Skeletal muscle satellite cell (primary cell): ENCODE results near the gene CCZ1B.
"Not testable (repeated sequence)": the region's sequence is repeated elsewhere in the genome, so short reads cannot be mapped to it uniquely, and the experiment has no call there.

Source experiments
- H3K27me3 ChIP-seq: 2 replicates; pipeline ENCODE4 v1.7.0; 2013; ENCODE audit warnings: low read length; ENCODE audit not compliant: control insufficient read depth, insufficient read depth
- H3K36me3 ChIP-seq: 2 replicates; pipeline ENCODE4 v1.7.0; 2013; ENCODE audit warnings: mild to moderate bottlenecking, control low read depth, low read length; ENCODE audit not compliant: insufficient read depth
- H3K4me1 ChIP-seq: 2 replicates; pipeline ENCODE4 v1.7.0; 2013; ENCODE audit warnings: low read length; ENCODE audit not compliant: control insufficient read depth, insufficient read depth
- H3K4me2 ChIP-seq: 2 replicates; pipeline ENCODE4 v1.7.0; 2013; ENCODE audit warnings: mild to moderate bottlenecking, low read length
- H3K4me3 ChIP-seq: 2 replicates; pipeline ENCODE4 v1.7.0; 2013; ENCODE audit warnings: low read length
- H3K9ac ChIP-seq: 2 replicates; pipeline ENCODE4 v1.7.0; 2013; ENCODE audit warnings: mild to moderate bottlenecking, low read depth, low read length, moderate library complexity
- H3K9me3 ChIP-seq: replicated peaks from 2 replicates; pipeline ENCODE4 v1.7.0; 2013; ENCODE audit warnings: mild to moderate bottlenecking, control low read depth, low read length

The CCZ1B gene

GRCh38 chr7:6849127-6849526, 23.1 kb upstream of the CCZ1B start:
- not testable (repeated sequence) for H3K27me3 ChIP-seq, H3K4me3 ChIP-seq, H3K4me2 ChIP-seq, H3K36me3 ChIP-seq, H3K9me3 ChIP-seq, H3K4me1 ChIP-seq, H3K9ac ChIP-seq

- H3K27me3 ChIP-seq, H3K4me1 ChIP-seq, H3K4me3 ChIP-seq, H3K4me2 ChIP-seq, H3K9ac ChIP-seq, H3K9me3 ChIP-seq, H3K36me3 ChIP-seq: not testable (repeated sequence)
Measured at GRCh38 chr7:6847751-6848150, 21.7 kb upstream of the CCZ1B start.

GRCh38 chr7:6845971-6846449, 19.9 kb upstream of the CCZ1B start:
- H3K27me3 ChIP-seq, H3K9me3 ChIP-seq, H3K9ac ChIP-seq, H3K4me2 ChIP-seq, H3K36me3 ChIP-seq, H3K4me1 ChIP-seq, H3K4me3 ChIP-seq: not testable (repeated sequence)

GRCh38 chr7:6843654-6844053, 17.6 kb upstream of the CCZ1B start:
- not testable (repeated sequence) for H3K4me3 ChIP-seq, H3K4me1 ChIP-seq, H3K36me3 ChIP-seq, H3K9me3 ChIP-seq, H3K4me2 ChIP-seq, H3K27me3 ChIP-seq, H3K9ac ChIP-seq

- not testable (repeated sequence) for H3K4me2 ChIP-seq, H3K4me3 ChIP-seq, H3K36me3 ChIP-seq, H3K4me1 ChIP-seq, H3K9me3 ChIP-seq, H3K27me3 ChIP-seq, H3K9ac ChIP-seq
Measured at GRCh38 chr7:6843092-6843491, 17.0 kb upstream of the CCZ1B start.

- not testable (repeated sequence) for H3K4me3 ChIP-seq, H3K27me3 ChIP-seq, H3K9me3 ChIP-seq, H3K36me3 ChIP-seq, H3K4me2 ChIP-seq, H3K9ac ChIP-seq, H3K4me1 ChIP-seq
Measured at GRCh38 chr7:6842278-6842921, 16.3 kb upstream of the CCZ1B start.

- not testable (repeated sequence) for H3K4me1 ChIP-seq, H3K27me3 ChIP-seq, H3K9me3 ChIP-seq, H3K4me2 ChIP-seq, H3K36me3 ChIP-seq, H3K4me3 ChIP-seq, H3K9ac ChIP-seq
Measured at GRCh38 chr7:6837081-6837480, 11.0 kb upstream of the CCZ1B start.

GRCh38 chr7:6835521-6835920, 9.4 kb upstream of the CCZ1B start:
- H3K9me3 ChIP-seq, H3K4me2 ChIP-seq, H3K4me1 ChIP-seq, H3K4me3 ChIP-seq, H3K36me3 ChIP-seq, H3K27me3 ChIP-seq, H3K9ac ChIP-seq: not testable (repeated sequence)

GRCh38 chr7:6833636-6834035, 7.6 kb upstream of the CCZ1B start:
- H3K9ac ChIP-seq, result no peak overlapping the region
- H3K27me3 ChIP-seq, result peaks cover 4% of the 10 kb centered on the region
- H3K4me1 ChIP-seq, result no peaks in the 10 kb centered on the region
- no peaks in the 10 kb centered on the region for H3K9me3 ChIP-seq
- H3K4me3 ChIP-seq, result no peak overlapping the region
- no peaks in the 10 kb centered on the region for H3K36me3 ChIP-seq
- no peak overlapping the region for H3K4me2 ChIP-seq

- no peaks in the 10 kb centered on the region for H3K9me3 ChIP-seq
- H3K9ac ChIP-seq, result no peak overlapping the region
- no peak overlapping the region for H3K4me2 ChIP-seq
- no peaks in the 10 kb centered on the region for H3K36me3 ChIP-seq
- no peak overlapping the region for H3K4me3 ChIP-seq
- H3K4me1 ChIP-seq, result no peaks in the 10 kb centered on the region
- peaks cover 4% of the 10 kb centered on the region for H3K27me3 ChIP-seq
Measured at GRCh38 chr7:6831018-6831725, 5.1 kb upstream of the CCZ1B start.

GRCh38 chr7:6830026-6830425, 4.0 kb upstream of the CCZ1B start:
- not testable (repeated sequence) for H3K9me3 ChIP-seq, H3K4me2 ChIP-seq, H3K4me1 ChIP-seq, H3K4me3 ChIP-seq, H3K9ac ChIP-seq, H3K27me3 ChIP-seq, H3K36me3 ChIP-seq

- H3K9me3 ChIP-seq, H3K27me3 ChIP-seq: not testable (repeated sequence)
Measured at GRCh38 chr7:6829616-6830015, 3.5 kb upstream of the CCZ1B start.

More at GRCh38 chr7:6829616-6830015, 3.5 kb upstream of the CCZ1B start:
- not testable (repeated sequence) for H3K4me3 ChIP-seq, H3K36me3 ChIP-seq, H3K4me1 ChIP-seq, H3K4me2 ChIP-seq, H3K9ac ChIP-seq
